B cell (primary cell): Measurements from ENCODE around the gene HLA-G. TPM values are rescaled to one million over a fixed set of nuclear protein-coding genes. Genes with fewer than 3 reads are reported as not detected.

ENCODE experiments used
- ATAC-seq: fragments of 200-7000 bp; cut with Tn5 transposase; one replicate; pipeline ENCODE4 v1.10.0; 2021; ENCODE audit warnings: low read depth, mild to moderate bottlenecking, moderate number of reproducible peaks, moderate library complexity
- CTCF ChIA-PET: fragments of 350-600 bp; sonication (Branson Sonifier 250); formaldehyde crosslinking; loops from one replicate; lab custom pipeline; 2021; ENCODE audit warnings: antibody characterized with exemption, inconsistent platforms; lab: Charles Lee
- POLR2A ChIA-PET: fragments of 350-600 bp; sonication (Branson Sonifier 250); formaldehyde crosslinking; loops from one replicate; lab custom pipeline; 2021; ENCODE audit warnings: antibody characterized with exemption; lab: Charles Lee
- DNase-seq: peaks from one replicate; pipeline ENCODE4 v3.0.0; 2013
- H2AFZ ChIP-seq: 2 replicates; pipeline ENCODE4 v1.6.1; 2012; ENCODE audit warnings: mild to moderate bottlenecking, low read depth, low read length; ENCODE audit not compliant: insufficient read depth, poor library complexity, severe bottlenecking
- H3K27ac ChIP-seq, 2 donors: 1 replicate in 1 of 2; 2 replicates in 1 of 2; pipeline ENCODE4 v1.5.1; 2012 to 2013; ENCODE audit warnings: low read length in 2 of 2, mild to moderate bottlenecking in 2 of 2, moderate library complexity in 1 of 2
- H3K27me3 ChIP-seq, 4 experiments: fragments of 200-600 bp in 1 of 4; sonication (generic) in 1 of 4; replicated peaks in 1 of 4; 1 replicate in 2 of 4; 2 replicates in 2 of 4; pipeline versions ENCODE4 v1.6.1 to v1.7.0; 2013 to 2016; ENCODE audit warnings: low read length in 3 of 4, mild to moderate bottlenecking in 2 of 4, mixed read lengths in 1 of 4, moderate library complexity in 1 of 4; ENCODE audit not compliant: insufficient read depth in 4 of 4, control insufficient read depth in 3 of 4; ENCODE audit errors: control extremely low read depth in 1 of 4
- H3K36me3 ChIP-seq, 2 experiments: replicated peaks in 1 of 2; 1 replicate in 1 of 2; 2 replicates in 1 of 2; pipeline versions ENCODE4 v1.6.1 to v1.7.1; 2013; ENCODE audit warnings: low read length in 1 of 2; ENCODE audit not compliant: insufficient read depth in 2 of 2, control insufficient read depth in 1 of 2; ENCODE audit errors: control extremely low read depth in 1 of 2, extremely low read depth in 1 of 2
- H3K4me1 ChIP-seq, 2 donors: fragments of 200-600 bp in 1 of 2; sonication (generic) in 1 of 2; 1 replicate in 1 of 2; 2 replicates in 1 of 2; pipeline versions ENCODE4 v1.5.1 to v1.6.1; 2013 to 2017; ENCODE audit warnings: low read length in 2 of 2; ENCODE audit not compliant: control insufficient read depth in 2 of 2, insufficient read depth in 2 of 2
- H3K4me2 ChIP-seq: replicated peaks from 2 replicates; pipeline ENCODE3; 2012; ENCODE audit warnings: mild to moderate bottlenecking, low read depth, low read length; ENCODE audit not compliant: poor library complexity, severe bottlenecking
- H3K4me3 ChIP-seq, 5 experiments: fragments of 200-600 bp in 1 of 5; sonication (generic) in 1 of 5; 1 replicate in 3 of 5; 2 replicates in 2 of 5; pipeline versions ENCODE4 v1.5.1 to v1.7.0; 2011 to 2016; ENCODE audit warnings: low read length in 4 of 5, mild to moderate bottlenecking in 4 of 5, low read depth in 2 of 5, control low read depth in 1 of 5, moderate library complexity in 1 of 5; ENCODE audit not compliant: insufficient read depth in 1 of 5; ENCODE audit errors: control extremely low read depth in 1 of 5, extremely low read depth in 1 of 5
- H3K79me2 ChIP-seq: fragments of 200-600 bp; sonication (generic); one replicate; pipeline ENCODE4 v1.6.0; 2016; ENCODE audit warnings: low read length; ENCODE audit not compliant: control insufficient read depth, insufficient read depth
- H3K9ac ChIP-seq: fragments of 200-600 bp; sonication (generic); 2 replicates; pipeline ENCODE4 v1.6.1; 2017; ENCODE audit warnings: mild to moderate bottlenecking, low read length, moderate library complexity
- H3K9me3 ChIP-seq, 3 donors: one replicate each; pipeline versions ENCODE4 v1.6.1 to v1.7.1; 2013; ENCODE audit warnings: low read length in 2 of 3; ENCODE audit not compliant: control insufficient read depth in 2 of 3, insufficient read depth in 1 of 3; ENCODE audit errors: control extremely low read depth in 1 of 3
- H4K20me1 ChIP-seq: 2 replicates; pipeline ENCODE4 v1.6.0; 2012; ENCODE audit warnings: mild to moderate bottlenecking, low read length; ENCODE audit not compliant: insufficient read depth, control insufficient read depth, poor library complexity, severe bottlenecking
- H3K27ac Mint-ChIP-seq: one replicate; pipeline ENCODE4 v1.8.0; 2021; ENCODE audit warnings: mixed read lengths
- H3K27me3 Mint-ChIP-seq: one replicate; pipeline ENCODE4 v1.8.0; 2021; ENCODE audit warnings: mixed read lengths
- H3K4me1 Mint-ChIP-seq: one replicate; pipeline ENCODE4 v1.8.0; 2021; ENCODE audit warnings: mixed read lengths
- H3K4me3 Mint-ChIP-seq: one replicate; pipeline ENCODE4 v1.8.0; 2021; ENCODE audit warnings: mixed read lengths
- H3K9me3 Mint-ChIP-seq: one replicate; pipeline ENCODE4 v1.8.0; 2022; ENCODE audit warnings: mixed read lengths; ENCODE audit not compliant: insufficient read depth
- EZH2 ChIP-seq: IDR thresholded peaks from 2 replicates; pipeline ENCODE4 v1.6.1; 2012; ENCODE audit warnings: borderline replicate concordance, low read depth, mild to moderate bottlenecking, moderate library complexity, low read length; ENCODE audit not compliant: insufficient read depth, poor library complexity, severe bottlenecking
- WGBS: methylation state at CpG from one replicate; pipeline ENCODE4 v1.1.5; 2013; ENCODE audit warnings: missing lambda C conversion rate; ENCODE audit not compliant: insufficient coverage; 5-methylcytosine and 5-hydroxymethylcytosine counted together
- intact Hi-C: fragments of 100-400 bp; cut with micrococcal nuclease; formaldehyde crosslinking; loops from one replicate; pipeline ENCODE4 v1.10.0; 2022
- polyA plus RNA-seq: library from polyadenylated mRNA; depleted of rRNA; stranded (reverse); fragments of >200 nt; gene quantifications from 2 replicates; pipeline ENCODE4 v1.2.3, GENCODE V29; 2012
- total RNA-seq, 2 donors: library from RNA; stranded (reverse); fragments of 120-200 nt in 1 of 2; gene quantifications; 1 replicate in 1 of 2; 2 replicates in 1 of 2; pipeline versions ENCODE4 v1.2.3 to v1.2.4, GENCODE V29; 2013 to 2022
- TF ChIP-seq, protein P1 (sequence below): fragments of 200-600 bp; IDR thresholded peaks from one replicate; pipeline ENCODE4 v1.8.0; 2022; ENCODE audit warnings: antibody characterized with exemption, mild to moderate bottlenecking

The HLA-G gene
- total and polyA plus RNA-seq, 2 donors (not counting 1 experiment from before 2014, with no cell fraction given) = 1.2 to 8.8 TPM

GRCh38 chr6:29870104-29870503 lies 42.5 kb downstream of the HLA-G start:
- no peak for TF ChIP-seq EZH2
- TF ChIP-seq, protein P1, sequence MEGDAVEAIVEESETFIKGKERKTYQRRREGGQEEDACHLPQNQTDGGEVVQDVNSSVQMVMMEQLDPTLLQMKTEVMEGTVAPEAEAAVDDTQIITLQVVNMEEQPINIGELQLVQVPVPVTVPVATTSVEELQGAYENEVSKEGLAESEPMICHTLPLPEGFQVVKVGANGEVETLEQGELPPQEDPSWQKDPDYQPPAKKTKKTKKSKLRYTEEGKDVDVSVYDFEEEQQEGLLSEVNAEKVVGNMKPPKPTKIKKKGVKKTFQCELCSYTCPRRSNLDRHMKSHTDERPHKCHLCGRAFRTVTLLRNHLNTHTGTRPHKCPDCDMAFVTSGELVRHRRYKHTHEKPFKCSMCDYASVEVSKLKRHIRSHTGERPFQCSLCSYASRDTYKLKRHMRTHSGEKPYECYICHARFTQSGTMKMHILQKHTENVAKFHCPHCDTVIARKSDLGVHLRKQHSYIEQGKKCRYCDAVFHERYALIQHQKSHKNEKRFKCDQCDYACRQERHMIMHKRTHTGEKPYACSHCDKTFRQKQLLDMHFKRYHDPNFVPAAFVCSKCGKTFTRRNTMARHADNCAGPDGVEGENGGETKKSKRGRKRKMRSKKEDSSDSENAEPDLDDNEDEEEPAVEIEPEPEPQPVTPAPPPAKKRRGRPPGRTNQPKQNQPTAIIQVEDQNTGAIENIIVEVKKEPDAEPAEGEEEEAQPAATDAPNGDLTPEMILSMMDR = no peak
- Histone ChIP-seq H2AFZ (no peak overlapping the region), H3K79me2 (no peaks in the 10 kb centered on the region), H3K4me2 (no peak overlapping the region), H3K4me1 (no peaks in the 10 kb centered on the region), H4K20me1 (no peaks in the 10 kb centered on the region), H3K27me3 (peaks cover 0 to 21% (median 4%) of the 10 kb centered on the region in 4 experiments), H3K9me3 (no peaks in the 10 kb centered on the region), H3K9ac (no peak overlapping the region), H3K27ac (no peak overlapping the region), H3K4me3 (no peak overlapping the region), H3K36me3 (no peaks in the 10 kb centered on the region)
- CTCF ChIA-PET = no interaction called here
- no peaks in the 10 kb centered on the region for H3K9me3 Mint-ChIP-seq
- peaks cover 26% of the 10 kb centered on the region for H3K27me3 Mint-ChIP-seq
- WGBS = 4% methylated on average over 2 of the region's 2 CpGs
- no peaks in the 10 kb centered on the region for H3K4me1 Mint-ChIP-seq
- DNase-seq (no peak), ATAC-seq (no peak)
- POLR2A ChIA-PET = no interaction called here
- H3K4me3 Mint-ChIP-seq = no peak overlapping the region
- intact Hi-C loops = no loop called here
- no peak overlapping the region for H3K27ac Mint-ChIP-seq

- Histone ChIP-seq H3K27ac (no peak overlapping the region), H3K27me3 (peaks cover 0 to 9% (median 0%) of the 10 kb centered on the region in 4 experiments), H3K9ac (no peak overlapping the region), H3K4me2 (no peak overlapping the region), H2AFZ (no peak overlapping the region), H3K79me2 (no peaks in the 10 kb centered on the region), H4K20me1 (no peaks in the 10 kb centered on the region), H3K9me3 (no peaks in the 10 kb centered on the region), H3K36me3 (no peaks in the 10 kb centered on the region), H3K4me3 (no peak overlapping the region), H3K4me1 (no peaks in the 10 kb centered on the region)
- Mint-ChIP-seq H3K27ac (no peak overlapping the region), H3K27me3 (peaks cover 13% of the 10 kb centered on the region), H3K4me3 (no peak overlapping the region), H3K9me3 (no peaks in the 10 kb centered on the region), H3K4me1 (no peaks in the 10 kb centered on the region)
- 50% methylated on average over 2 of the region's 3 CpGs for WGBS
- no peak for DNase-seq
- POLR2A ChIA-PET = no interaction called here
- ATAC-seq = no peak
- TF ChIP-seq, protein P1 = no peak
- TF ChIP-seq EZH2 = no peak
- CTCF ChIA-PET = no interaction called here
- intact Hi-C loops = no loop called here
Observed at GRCh38 chr6:29872791-29873190, 45.2 kb downstream of the HLA-G start.
